OCI-LY1 (cell line): ENCODE measurements around the gene IGFBP2.

ENCODE experiments used
- EZH2 ChIP-seq: fragments of 200-600 bp; sonication (generic), shearing (Covaris generic); IDR thresholded peaks from 2 replicates; pipeline ENCODE4 v1.8.0; 2017; ENCODE audit warnings: borderline replicate concordance, mixed run types, mild to moderate bottlenecking, antibody characterized with exemption, low read length, moderate library complexity, mixed read lengths
- TF ChIP-seq, protein P1 (sequence below): fragments of 200-600 bp; sonication (generic), shearing (Covaris generic); IDR thresholded peaks from 2 replicates; pipeline ENCODE4 v1.5.1; 2017; ENCODE audit warnings: mild to moderate bottlenecking, antibody characterized with exemption, low read length, moderate library complexity, mixed read lengths

DNA sequence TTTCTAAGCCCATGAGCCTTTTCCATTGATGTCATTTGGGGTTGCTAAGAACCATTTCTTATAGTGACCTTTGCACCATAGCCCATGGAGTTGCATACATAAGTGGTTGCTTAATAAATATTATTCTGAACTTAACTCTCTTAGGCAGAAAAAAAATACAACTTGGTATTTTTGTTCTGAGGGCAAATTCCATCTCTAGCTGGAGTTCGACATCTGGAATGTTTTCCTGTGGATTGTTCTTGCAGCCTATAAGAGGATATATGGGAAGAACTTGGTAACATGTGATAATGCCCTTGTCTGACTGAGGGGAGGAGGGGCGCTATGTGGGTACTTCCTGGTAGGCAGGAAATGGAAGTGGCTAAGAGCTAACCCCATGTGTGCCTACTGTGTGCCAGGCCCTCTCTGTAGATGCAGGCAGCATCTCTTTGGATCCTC, 20.7 kb downstream of the IGFBP2 start:
- TF ChIP-seq, protein P1, sequence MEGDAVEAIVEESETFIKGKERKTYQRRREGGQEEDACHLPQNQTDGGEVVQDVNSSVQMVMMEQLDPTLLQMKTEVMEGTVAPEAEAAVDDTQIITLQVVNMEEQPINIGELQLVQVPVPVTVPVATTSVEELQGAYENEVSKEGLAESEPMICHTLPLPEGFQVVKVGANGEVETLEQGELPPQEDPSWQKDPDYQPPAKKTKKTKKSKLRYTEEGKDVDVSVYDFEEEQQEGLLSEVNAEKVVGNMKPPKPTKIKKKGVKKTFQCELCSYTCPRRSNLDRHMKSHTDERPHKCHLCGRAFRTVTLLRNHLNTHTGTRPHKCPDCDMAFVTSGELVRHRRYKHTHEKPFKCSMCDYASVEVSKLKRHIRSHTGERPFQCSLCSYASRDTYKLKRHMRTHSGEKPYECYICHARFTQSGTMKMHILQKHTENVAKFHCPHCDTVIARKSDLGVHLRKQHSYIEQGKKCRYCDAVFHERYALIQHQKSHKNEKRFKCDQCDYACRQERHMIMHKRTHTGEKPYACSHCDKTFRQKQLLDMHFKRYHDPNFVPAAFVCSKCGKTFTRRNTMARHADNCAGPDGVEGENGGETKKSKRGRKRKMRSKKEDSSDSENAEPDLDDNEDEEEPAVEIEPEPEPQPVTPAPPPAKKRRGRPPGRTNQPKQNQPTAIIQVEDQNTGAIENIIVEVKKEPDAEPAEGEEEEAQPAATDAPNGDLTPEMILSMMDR = no peak
- TF ChIP-seq EZH2 = no peak
